GM08714 (cell line): ENCODE measurements around the gene BEST4.
"Not testable (repeated sequence)": the region's sequence is repeated elsewhere in the genome, so short reads cannot be mapped to it uniquely, and the experiment has no call there.

Source experiments
- H3K4me3 ChIP-seq: fragments of 200-500 bp; sonication (Bioruptor generic); 2 replicates; pipeline ENCODE4 v1.5.1; 2014; ENCODE audit warnings: mild to moderate bottlenecking, low read length, inconsistent platforms
- ZNF274 ChIP-seq: IDR thresholded peaks from 2 replicates; pipeline ENCODE4 v1.6.1; 2012; ENCODE audit warnings: mild to moderate bottlenecking, low read depth, low read length

BEST4 gene

GRCh38 chr1:44822981-44823451 is 35.0 kb upstream of the BEST4 start:
- H3K4me3 ChIP-seq: no peak overlapping the region
- no peak for TF ChIP-seq ZNF274

- no peak for TF ChIP-seq ZNF274
- no peak overlapping the region for H3K4me3 ChIP-seq
Observed at GRCh38 chr1:44822131-44822701, 34.2 kb upstream of the BEST4 start.

DNA sequence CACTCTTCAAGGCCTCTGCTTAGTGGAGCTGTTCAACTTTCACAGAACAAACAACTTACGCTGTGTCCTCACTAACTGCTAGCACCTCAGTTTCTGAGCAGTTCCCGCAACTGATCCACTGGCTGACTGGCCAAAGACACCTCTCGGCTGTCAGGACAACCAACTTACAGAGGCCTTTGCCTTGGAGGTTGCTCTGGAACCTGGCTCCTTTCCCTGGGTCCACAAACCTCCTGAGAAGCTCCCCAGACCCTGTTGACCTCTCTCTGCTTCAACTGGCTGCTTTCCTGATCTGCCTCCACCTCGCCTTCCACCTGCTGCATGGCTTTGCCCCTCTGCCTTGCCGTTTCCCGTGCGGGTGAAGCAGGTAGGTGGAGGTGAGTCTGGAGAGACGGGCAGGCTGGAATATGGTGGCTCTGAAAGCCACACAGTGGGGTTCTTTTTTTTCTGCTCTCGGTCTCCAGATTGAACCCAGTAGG is 33.3 kb upstream of the BEST4 start:
- TF ChIP-seq ZNF274: no peak
- no peak overlapping the region for H3K4me3 ChIP-seq

GRCh38 chr1:44820328-44821239 is 32.6 kb upstream of the BEST4 start:
- H3K4me3 ChIP-seq: peak overlapping the region; percentile 46; the same call in 1 of the 2 replicates
- TF ChIP-seq ZNF274: no peak

DNA sequence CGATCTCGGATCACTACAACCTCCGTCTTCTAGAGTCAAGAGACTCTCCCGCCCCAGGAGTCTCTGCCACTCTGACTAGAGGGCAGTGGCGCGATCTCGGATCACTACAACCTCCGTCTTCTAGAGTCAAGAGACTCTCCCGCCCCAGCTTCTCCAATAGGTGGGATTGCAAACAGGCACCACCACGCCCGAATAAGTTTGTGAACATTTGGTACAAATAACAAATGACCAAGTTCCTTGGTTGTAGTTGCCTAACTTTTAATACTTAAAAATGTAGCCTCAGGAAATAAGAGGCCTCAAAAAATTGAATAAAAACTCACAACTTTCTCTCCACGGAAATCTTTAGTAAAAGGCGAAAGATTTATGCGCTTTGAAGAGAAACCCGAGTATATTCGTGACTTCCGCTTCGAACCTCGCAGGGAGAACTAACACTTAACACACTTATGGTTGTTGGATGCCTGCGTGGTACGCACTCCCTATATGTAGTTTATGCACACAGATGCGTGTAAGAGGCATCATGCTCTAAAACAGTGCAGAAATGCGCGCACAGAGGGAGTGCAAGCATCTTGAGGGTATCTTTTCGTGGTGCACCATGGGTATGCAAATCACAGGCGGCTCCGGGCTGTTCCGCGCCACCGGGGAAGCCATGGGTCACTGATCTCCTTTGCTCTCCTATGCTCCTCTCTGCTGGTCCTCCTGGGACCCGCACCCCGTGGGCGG is 31.8 kb upstream of the BEST4 start:
- TF ChIP-seq ZNF274: no peak
- peak overlapping the region; percentile 74; the same call in 1 of the 2 replicates for H3K4me3 ChIP-seq

DNA sequence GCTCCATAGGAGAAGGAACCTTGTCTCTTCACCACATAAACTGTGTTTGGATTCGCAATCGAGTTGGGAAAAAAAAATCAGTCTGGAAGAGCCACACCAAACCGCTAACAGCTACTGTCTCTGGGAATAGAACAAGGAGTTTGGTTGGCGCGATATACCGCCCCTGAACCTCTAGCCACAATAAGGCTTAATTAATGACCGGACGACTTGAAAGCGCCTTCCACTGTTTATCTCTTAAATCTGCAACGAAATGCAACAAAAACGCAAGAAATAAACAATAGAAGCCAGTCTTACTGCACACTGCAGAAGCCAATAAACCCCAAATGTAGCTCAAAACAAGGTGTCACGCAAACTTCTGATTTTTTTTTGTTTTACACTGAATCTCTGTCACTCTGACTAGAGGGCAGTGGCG is 31.2 kb upstream of the BEST4 start:
- no peak for TF ChIP-seq ZNF274
- peak overlapping the region; percentile 74 for H3K4me3 ChIP-seq

DNA sequence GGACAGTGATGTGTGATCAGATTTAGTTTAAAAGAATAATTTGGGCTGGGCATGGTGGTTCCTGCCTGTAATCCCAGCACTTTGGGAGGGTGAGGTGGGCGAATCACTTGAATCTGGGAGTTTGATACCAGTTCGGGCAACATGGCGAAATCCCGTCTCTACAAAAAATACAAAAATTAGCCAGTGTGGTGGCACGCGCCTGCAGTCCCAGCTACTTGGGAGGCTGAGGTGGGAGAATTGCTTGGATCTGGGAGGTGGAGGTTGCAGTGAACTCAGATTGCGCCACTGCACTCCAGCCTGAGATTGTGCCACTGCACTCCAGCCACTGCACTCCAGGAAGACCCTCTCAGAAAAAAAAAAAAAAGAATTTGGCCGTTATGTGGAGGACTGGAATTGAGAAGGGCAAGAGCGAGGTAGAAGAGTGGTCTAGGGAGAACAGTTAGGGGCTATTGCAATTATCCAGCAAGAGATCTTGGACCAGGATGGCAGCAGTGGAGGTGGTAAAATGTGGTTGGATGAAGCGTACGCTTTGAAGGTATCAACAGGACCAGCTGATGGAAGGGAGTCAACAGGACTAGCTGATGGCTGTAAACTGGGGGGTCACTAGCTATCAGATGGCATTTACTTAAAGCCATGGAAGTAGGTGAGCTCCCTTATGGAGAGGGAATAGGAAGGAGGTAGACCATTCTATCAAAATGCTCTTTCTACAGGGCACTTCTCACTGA is 30.0 kb upstream of the BEST4 start:
- TF ChIP-seq ZNF274: no peak
- H3K4me3 ChIP-seq: no peak overlapping the region

- H3K4me3 ChIP-seq: no peak overlapping the region
- no peak for TF ChIP-seq ZNF274
Observed at GRCh38 chr1:44817307-44817706, 29.3 kb upstream of the BEST4 start.

GRCh38 chr1:44815926-44816325 is 28.0 kb upstream of the BEST4 start:
- H3K4me3 ChIP-seq: not testable (repeated sequence)

- no peak overlapping the region; the same call in 1 of the 2 replicates for H3K4me3 ChIP-seq
- TF ChIP-seq ZNF274: no peak
Observed at GRCh38 chr1:44812822-44813543, 25.0 kb upstream of the BEST4 start.

- TF ChIP-seq ZNF274: no peak
- no peak overlapping the region for H3K4me3 ChIP-seq
Observed at GRCh38 chr1:44811234-44811633, 23.3 kb upstream of the BEST4 start.

DNA sequence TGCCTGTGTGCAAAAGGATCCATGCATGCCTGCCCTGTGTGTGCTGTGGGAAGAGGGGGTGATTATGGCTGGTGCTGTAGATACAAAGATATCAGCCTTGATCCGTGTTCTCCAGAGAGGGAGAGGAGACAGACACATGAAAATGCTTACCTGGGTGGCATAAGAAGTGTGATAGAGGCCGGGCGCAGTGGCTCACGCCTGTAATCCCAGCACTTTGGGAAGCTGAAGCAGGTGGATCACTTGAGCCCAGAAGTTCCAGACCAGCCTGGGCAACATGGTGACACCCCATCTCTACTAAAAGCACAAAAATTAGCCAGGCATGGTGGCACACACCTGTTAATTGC is 22.8 kb upstream of the BEST4 start:
- H3K4me3 ChIP-seq: not testable (repeated sequence)

- no peak for TF ChIP-seq ZNF274
- H3K4me3 ChIP-seq: no peak overlapping the region
Observed at GRCh38 chr1:44810101-44810761, 22.3 kb upstream of the BEST4 start.
